LNCaP clone FGC (cell line): ENCODE results near the gene CEACAM4.
"Not testable (repeated sequence)": the region's sequence is repeated elsewhere in the genome, so short reads cannot be mapped to it uniquely, and the experiment has no call there.

Experiments used
- DNase-seq: peaks from one replicate; pipeline ENCODE4 v3.0.0-alpha.2; 2011; ENCODE audit warnings: low read depth
- H3K4me3 ChIP-seq: 2 replicates; pipeline ENCODE4 v1.5.1; 2011; ENCODE audit warnings: mild to moderate bottlenecking, low read depth, low read length, control low read depth
- CTCF ChIP-seq: IDR thresholded peaks from 2 replicates; pipeline ENCODE4 v1.5.1; 2012; ENCODE audit warnings: mild to moderate bottlenecking; ENCODE audit not compliant: control insufficient read depth, insufficient read depth; ENCODE audit errors: extremely low read depth

Gene CEACAM4

GRCh38 chr19:41587101-41587837 is 39.6 kb downstream of the CEACAM4 start:
- DNase-seq = no peak
- no peak for TF ChIP-seq CTCF
- H3K4me3 ChIP-seq = no peak overlapping the region

- DNase-seq = no peak
- TF ChIP-seq CTCF = no peak
- H3K4me3 ChIP-seq = no peak overlapping the region
These were observed 40.8 kb downstream of the CEACAM4 start for GRCh38 chr19:41586064-41586463.

- no peak for DNase-seq
- no peak overlapping the region for H3K4me3 ChIP-seq
- TF ChIP-seq CTCF = no peak
These were observed 41.9 kb downstream of the CEACAM4 start for GRCh38 chr19:41584931-41585330.

- TF ChIP-seq CTCF = no peak
- H3K4me3 ChIP-seq = no peak overlapping the region
- DNase-seq = no peak
These were observed 42.5 kb downstream of the CEACAM4 start for GRCh38 chr19:41584260-41584810.

- not testable (repeated sequence) for H3K4me3 ChIP-seq, DNase-seq
These were observed 44.2 kb downstream of the CEACAM4 start for GRCh38 chr19:41582577-41583182.

GRCh38 chr19:41581068-41581467 is 45.8 kb downstream of the CEACAM4 start:
- H3K4me3 ChIP-seq, DNase-seq: not testable (repeated sequence)

GRCh38 chr19:41578886-41579285 is 48.0 kb downstream of the CEACAM4 start:
- no peak for DNase-seq
- no peak overlapping the region for H3K4me3 ChIP-seq
- no peak for TF ChIP-seq CTCF

GRCh38 chr19:41577833-41578232 is 49.0 kb downstream of the CEACAM4 start:
- DNase-seq = no peak
- TF ChIP-seq CTCF = no peak
- no peak overlapping the region for H3K4me3 ChIP-seq
